A549 (cell line): Measurements from ENCODE around the gene PAK1IP1. TPM values are rescaled to one million over a fixed set of nuclear protein-coding genes. Genes with fewer than 3 reads are reported as not detected.

ENCODE experiments used
- ATAC-seq, 2 experiments: fragments of 200-7000 bp in 1 of 2; fragments of >200 bp in 1 of 2; cut with Nextera tagmentation in 1 of 2; cut with Tn5 transposase in 1 of 2; 3 replicates each; pipeline versions ENCODE4 v1.8.0 to v1.9.1; 2018 to 2020; ENCODE audit warnings: mild to moderate bottlenecking in 1 of 2, moderate library complexity in 1 of 2
- CTCF ChIA-PET: fragments of 300-600 bp; sonication (Branson Sonifier 250); formaldehyde crosslinking; extraction: SDS; loops from one replicate; lab custom pipeline; 2021; ENCODE audit warnings: antibody characterized with exemption, inconsistent platforms; lab: Yijun Ruan, JAX
- POLR2A ChIA-PET: fragments of 350-600 bp; formaldehyde crosslinking; extraction: SDS; loops from one replicate; lab custom pipeline; 2021; ENCODE audit warnings: antibody characterized with exemption, inconsistent platforms; lab: Yijun Ruan, JAX
- DNase-seq, 2 experiments: peaks; one replicate each; pipeline versions ENCODE4 v3.0.0 to v3.0.0-alpha.2; 2011 to 2016; ENCODE audit warnings: low read depth in 1 of 2, low spot score in 1 of 2
- FAIRE-seq: peaks from 2 replicates; lab custom pipeline; 2011; peaks lifted over from hg19 to GRCh38; lab: Jason Lieb, UNC
- H3K27ac ChIP-seq, 2 experiments: fragments of >200 bp; sonication (Bioruptor Twin); formaldehyde crosslinking; 3 replicates each; pipeline ENCODE4 v1.5.1; 2016 to 2017
- H3K4me1 ChIP-seq: fragments of >200 bp; sonication (Bioruptor Twin); formaldehyde crosslinking; 3 replicates; pipeline ENCODE4 v1.6.1; 2016
- H3K4me2 ChIP-seq: fragments of >200 bp; sonication (Bioruptor Twin); formaldehyde crosslinking; 3 replicates; pipeline ENCODE4 v1.6.1; 2016
- H3K4me3 ChIP-seq: fragments of >200 bp; sonication (Bioruptor Twin); formaldehyde crosslinking; 3 replicates; pipeline ENCODE4 v1.5.1; 2016
- H3K9me3 ChIP-seq: fragments of >200 bp; sonication (Bioruptor Twin); formaldehyde crosslinking; 3 replicates; pipeline ENCODE4 v1.6.1; 2016
- EHMT2 ChIP-seq: fragments of 200-600 bp; sonication (generic); IDR thresholded peaks from 2 replicates; pipeline ENCODE4 v1.6.1; 2016; ENCODE audit warnings: antibody characterized with exemption, low read depth, mild to moderate bottlenecking, moderate library complexity
- EP300 ChIP-seq, 2 experiments: fragments of >200 bp; sonication (Bioruptor Twin); formaldehyde crosslinking; IDR thresholded peaks; 2 replicates in 1 of 2; 3 replicates in 1 of 2; pipeline ENCODE4 v1.6.1; 2016 to 2017
- FOSL2 ChIP-seq, 2 experiments: fragments of 450-650 bp in 1 of 2; fragments of >200 bp in 1 of 2; sonication (Bioruptor Twin) in 1 of 2; formaldehyde crosslinking; IDR thresholded peaks; 2 replicates each; pipeline versions ENCODE4 v1.5.0 to v1.6.1; 2016 to 2020; ENCODE audit warnings: mild to moderate bottlenecking in 1 of 2, moderate library complexity in 1 of 2
- HEYL ChIP-seq: fragments of 250-450 bp; sonication (Bioruptor Pico); IDR thresholded peaks from 2 replicates; pipeline ENCODE4 v1.8.0; 2021; ENCODE audit warnings: mild to moderate bottlenecking, moderate library complexity
- HOXA7 ChIP-seq: fragments of 250-450 bp; sonication (Bioruptor Pico); IDR thresholded peaks from 2 replicates; pipeline ENCODE4 v1.5.0; 2020; ENCODE audit warnings: mild to moderate bottlenecking, moderate library complexity
- HOXB13 ChIP-seq: fragments of 250-450 bp; sonication (Bioruptor Pico); IDR thresholded peaks from 2 replicates; pipeline ENCODE4 v1.5.0; 2020; ENCODE audit warnings: low read depth, mild to moderate bottlenecking, moderate library complexity
- HOXB5 ChIP-seq: fragments of 250-450 bp; sonication (Bioruptor Pico); IDR thresholded peaks from 2 replicates; pipeline ENCODE4 v1.5.0; 2020; ENCODE audit warnings: mild to moderate bottlenecking, moderate library complexity
- KDM5A ChIP-seq: fragments of 200-600 bp; sonication (generic); IDR thresholded peaks from 2 replicates; pipeline ENCODE4 v1.6.1; 2016; ENCODE audit warnings: antibody characterized with exemption, mild to moderate bottlenecking
- MAFK ChIP-seq: fragments of 450-650 bp; IDR thresholded peaks from 2 replicates; pipeline ENCODE4 v1.6.1; 2014; ENCODE audit not compliant: partially characterized antibody
- POLR2AphosphoS2 ChIP-seq: conservative IDR thresholded peaks from 2 replicates; pipeline ENCODE4 v1.6.1; 2012; ENCODE audit warnings: low read length, improper control_type of control experiment, inconsistent platforms
- RAD21 ChIP-seq, 2 experiments: fragments of >200 bp in 1 of 2; sonication (Bioruptor Twin) in 1 of 2; formaldehyde crosslinking in 1 of 2; IDR thresholded peaks in 1 of 2; conservative IDR thresholded peaks in 1 of 2; 2 replicates in 1 of 2; 3 replicates in 1 of 2; pipeline ENCODE4 v1.6.1; 2012 to 2018; ENCODE audit warnings: inconsistent platforms in 1 of 2
- SMC3 ChIP-seq: fragments of >200 bp; sonication (Bioruptor Twin); formaldehyde crosslinking; IDR thresholded peaks from 3 replicates; pipeline ENCODE4 v1.6.1; 2018; ENCODE audit warnings: inconsistent platforms
- SREBF2 ChIP-seq: fragments of 450-650 bp; IDR thresholded peaks from 2 replicates; pipeline ENCODE4 v1.6.1; 2014; ENCODE audit warnings: mild to moderate bottlenecking, moderate library complexity
- TFCP2L1 ChIP-seq: fragments of 250-450 bp; sonication (Bioruptor Pico); IDR thresholded peaks from 2 replicates; pipeline ENCODE4 v1.5.0; 2021; ENCODE audit warnings: mild to moderate bottlenecking
- ZC3H11A ChIP-seq: fragments of 450-650 bp; IDR thresholded peaks from 2 replicates; pipeline ENCODE4 v1.6.1; 2014; ENCODE audit warnings: antibody characterized with exemption, mild to moderate bottlenecking
- ZFP36 ChIP-seq: fragments of 450-650 bp; IDR thresholded peaks from 2 replicates; pipeline ENCODE4 v1.6.1; 2014; ENCODE audit warnings: borderline replicate concordance; ENCODE audit not compliant: partially characterized antibody
- WGBS: methylation state at CpG from one replicate; pipeline ENCODE4 v1.1.6; 2017; ENCODE audit errors: missing lambda C conversion rate; 5-methylcytosine and 5-hydroxymethylcytosine counted together
- polyA plus RNA-seq, 4 experiments: library from polyadenylated mRNA; depleted of rRNA in 3 of 4; stranded (reverse); fragments of >200 nt; fragmentation: RNase III in 1 of 4; extraction: RNeasy Plus Mini Kit Qiagen cat#74134 plus additional on column Dnase treatment in 1 of 4; gene quantifications; 2 replicates in 3 of 4; 3 replicates in 1 of 4; pipeline ENCODE4 v1.2.3, GENCODE V29; 2011 to 2017
- small RNA-seq, 6 experiments: library from RNA; depleted of rRNA; stranded (forward); fragments of <200 nt; gene quantifications; one replicate each; pipeline ENCODE3, GENCODE V24; 2012
- TF ChIP-seq, protein P1 (sequence below): fragments of 250-450 bp; sonication (Bioruptor Pico); IDR thresholded peaks from 2 replicates; pipeline ENCODE4 v1.5.0; 2021; ENCODE audit warnings: mild to moderate bottlenecking, moderate library complexity, borderline replicate concordance
- TF ChIP-seq, protein P2 (sequence below): fragments of >200 bp; sonication (Bioruptor Twin); formaldehyde crosslinking; IDR thresholded peaks from 3 replicates; pipeline ENCODE4 v1.5.1; 2016
- TF ChIP-seq, protein P3 (sequence below): fragments of >200 bp; sonication (Bioruptor Twin); formaldehyde crosslinking; IDR thresholded peaks from 2 replicates; pipeline ENCODE4 v1.6.1; 2016
- TF ChIP-seq, protein P4 (sequence below): IDR thresholded peaks from 2 replicates; pipeline ENCODE4 v1.6.1; 2012; ENCODE audit warnings: low read depth, borderline replicate concordance

The PAK1IP1 gene
- polyA plus RNA-seq, 2 of the 4 experiments (the other 2 are of a cell fraction) = 23.5 to 33.4 TPM

DNA sequence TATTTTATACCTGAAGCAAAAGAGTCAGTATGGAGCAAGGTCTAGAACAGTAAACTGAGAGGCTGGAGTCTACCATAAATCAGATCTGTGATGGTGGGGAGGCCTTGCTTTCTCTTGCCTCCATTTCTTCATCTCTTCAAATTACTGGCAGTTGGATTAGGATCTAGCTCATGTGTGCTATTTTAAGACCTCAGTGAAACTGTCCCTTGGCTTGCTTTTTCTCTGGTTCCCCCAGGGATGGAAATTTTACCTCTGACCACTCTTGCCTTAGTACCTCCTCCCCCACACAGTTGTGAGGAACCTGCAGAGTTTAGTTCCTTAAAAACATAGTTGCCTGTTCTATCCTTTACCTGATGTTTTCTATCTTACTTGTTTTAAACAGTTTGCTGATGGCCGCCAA, 61.3 kb downstream of the PAK1IP1 start:
- ATAC-seq (no peak), FAIRE-seq (no peak), DNase-seq (no peak)
- Histone ChIP-seq H3K9me3 (no peaks in the 10 kb centered on the region), H3K4me2 (no peak overlapping the region), H3K4me3 (no peak overlapping the region), H3K27ac (no peak overlapping the region), H3K4me1 (peaks cover 26% of the 10 kb centered on the region)
- TF ChIP-seq RAD21 (conservative IDR thresholded peaks at IDR 0.05 in 1 of 2, IDR thresholded peaks at IDR 0.05 in 1 of 2) = no peak
- TF ChIP-seq ZFP36 = no peak
- no peak for TF ChIP-seq EHMT2
- TF ChIP-seq KDM5A = no peak
- TF ChIP-seq, protein P1, sequence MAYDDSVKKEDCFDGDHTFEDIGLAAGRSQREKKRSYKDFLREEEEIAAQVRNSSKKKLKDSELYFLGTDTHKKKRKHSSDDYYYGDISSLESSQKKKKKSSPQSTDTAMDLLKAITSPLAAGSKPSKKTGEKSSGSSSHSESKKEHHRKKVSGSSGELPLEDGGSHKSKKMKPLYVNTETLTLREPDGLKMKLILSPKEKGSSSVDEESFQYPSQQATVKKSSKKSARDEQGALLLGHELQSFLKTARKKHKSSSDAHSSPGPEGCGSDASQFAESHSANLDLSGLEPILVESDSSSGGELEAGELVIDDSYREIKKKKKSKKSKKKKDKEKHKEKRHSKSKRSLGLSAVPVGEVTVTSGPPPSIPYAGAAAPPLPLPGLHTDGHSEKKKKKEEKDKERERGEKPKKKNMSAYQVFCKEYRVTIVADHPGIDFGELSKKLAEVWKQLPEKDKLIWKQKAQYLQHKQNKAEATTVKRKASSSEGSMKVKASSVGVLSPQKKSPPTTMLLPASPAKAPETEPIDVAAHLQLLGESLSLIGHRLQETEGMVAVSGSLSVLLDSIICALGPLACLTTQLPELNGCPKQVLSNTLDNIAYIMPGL (CRISPR knock-in tag) = no peak
- TF ChIP-seq, protein P2, sequence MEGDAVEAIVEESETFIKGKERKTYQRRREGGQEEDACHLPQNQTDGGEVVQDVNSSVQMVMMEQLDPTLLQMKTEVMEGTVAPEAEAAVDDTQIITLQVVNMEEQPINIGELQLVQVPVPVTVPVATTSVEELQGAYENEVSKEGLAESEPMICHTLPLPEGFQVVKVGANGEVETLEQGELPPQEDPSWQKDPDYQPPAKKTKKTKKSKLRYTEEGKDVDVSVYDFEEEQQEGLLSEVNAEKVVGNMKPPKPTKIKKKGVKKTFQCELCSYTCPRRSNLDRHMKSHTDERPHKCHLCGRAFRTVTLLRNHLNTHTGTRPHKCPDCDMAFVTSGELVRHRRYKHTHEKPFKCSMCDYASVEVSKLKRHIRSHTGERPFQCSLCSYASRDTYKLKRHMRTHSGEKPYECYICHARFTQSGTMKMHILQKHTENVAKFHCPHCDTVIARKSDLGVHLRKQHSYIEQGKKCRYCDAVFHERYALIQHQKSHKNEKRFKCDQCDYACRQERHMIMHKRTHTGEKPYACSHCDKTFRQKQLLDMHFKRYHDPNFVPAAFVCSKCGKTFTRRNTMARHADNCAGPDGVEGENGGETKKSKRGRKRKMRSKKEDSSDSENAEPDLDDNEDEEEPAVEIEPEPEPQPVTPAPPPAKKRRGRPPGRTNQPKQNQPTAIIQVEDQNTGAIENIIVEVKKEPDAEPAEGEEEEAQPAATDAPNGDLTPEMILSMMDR = no peak
- TF ChIP-seq EP300 (IDR thresholded peaks at IDR 0.05) = no peak
- no peak for TF ChIP-seq HOXA7 (CRISPR knock-in tag)
- no peak for TF ChIP-seq ZC3H11A
- TF ChIP-seq SMC3 = no peak
- no peak for TF ChIP-seq FOSL2 (IDR thresholded peaks at IDR 0.05)
- no peak for TF ChIP-seq FOSL2 (CRISPR knock-in tag; IDR thresholded peaks at IDR 0.05)
- no peak for TF ChIP-seq HOXB13 (CRISPR knock-in tag)
- no peak for TF ChIP-seq MAFK
- no peak for TF ChIP-seq SREBF2
- no peak for TF ChIP-seq HEYL
- TF ChIP-seq, protein P3, sequence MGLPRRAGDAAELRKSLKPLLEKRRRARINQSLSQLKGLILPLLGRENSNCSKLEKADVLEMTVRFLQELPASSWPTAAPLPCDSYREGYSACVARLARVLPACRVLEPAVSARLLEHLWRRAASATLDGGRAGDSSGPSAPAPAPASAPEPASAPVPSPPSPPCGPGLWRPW = no peak
- TF ChIP-seq POLR2AphosphoS2 = no peak
- TF ChIP-seq TFCP2L1 (CRISPR knock-in tag) = no peak
- TF ChIP-seq HOXB5 (CRISPR knock-in tag) = no peak
- TF ChIP-seq, protein P4, sequence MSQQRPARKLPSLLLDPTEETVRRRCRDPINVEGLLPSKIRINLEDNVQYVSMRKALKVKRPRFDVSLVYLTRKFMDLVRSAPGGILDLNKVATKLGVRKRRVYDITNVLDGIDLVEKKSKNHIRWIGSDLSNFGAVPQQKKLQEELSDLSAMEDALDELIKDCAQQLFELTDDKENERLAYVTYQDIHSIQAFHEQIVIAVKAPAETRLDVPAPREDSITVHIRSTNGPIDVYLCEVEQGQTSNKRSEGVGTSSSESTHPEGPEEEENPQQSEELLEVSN = no peak
- 97% methylated on average over 1 of the region's 1 CpG for WGBS
- ChIA-PET POLR2A (no interaction called here), CTCF (interaction anchor here (1.4 kb wide), 1 partner anchor 21 kb away, joined by 4 read pairs; no protein-coding TSS in a partner anchor)

Small RNA genes lying within 50 kb of the gene (small RNA-seq; reads per million reads assigned to genes)
- gene RF00019 (0 reads per million in 6 experiments), gene RNA5SP203 (0 reads per million in 6 experiments)

Other genes starting within 250 kb of the PAK1IP1 start
- 22.9 and 24.3 TPM in 2 replicates for gene GCNT2, start 173.6 kb upstream of the PAK1IP1 start, polyA plus RNA-seq (2011; rRNA removed)
- gene GCNT2, start 173.6 kb upstream of the PAK1IP1 start, polyA plus RNA-seq (2017; fragmentation: RNase III; extraction: RNeasy Plus Mini Kit Qiagen cat#74134 plus additional on column Dnase treatment) = 16.7 to 19.4 TPM (median 17.1 TPM) in 3 replicates
- gene C6orf52, start 356 bp upstream of the PAK1IP1 start, polyA plus RNA-seq (2011; rRNA removed) = 2.2 and 3.2 TPM in 2 replicates
- gene C6orf52, start 356 bp upstream of the PAK1IP1 start, polyA plus RNA-seq (2017; fragmentation: RNase III; extraction: RNeasy Plus Mini Kit Qiagen cat#74134 plus additional on column Dnase treatment) = 1.3 to 1.7 TPM (median 1.4 TPM) in 3 replicates
- 173 and 230 TPM in 2 replicates for gene TMEM14C, start 28.1 kb downstream of the PAK1IP1 start, polyA plus RNA-seq (2011; rRNA removed)
- gene TMEM14C, start 28.1 kb downstream of the PAK1IP1 start, polyA plus RNA-seq (2017; fragmentation: RNase III; extraction: RNeasy Plus Mini Kit Qiagen cat#74134 plus additional on column Dnase treatment) = 152 to 178 TPM (median 161 TPM) in 3 replicates
- 113 and 177 TPM in 2 replicates for gene TMEM14B, start 52.8 kb downstream of the PAK1IP1 start, polyA plus RNA-seq (2011; rRNA removed)
- 118 to 152 TPM (median 121 TPM) in 3 replicates for gene TMEM14B, start 52.8 kb downstream of the PAK1IP1 start, polyA plus RNA-seq (2017; fragmentation: RNase III; extraction: RNeasy Plus Mini Kit Qiagen cat#74134 plus additional on column Dnase treatment)
- gene MAK, start 143.6 kb downstream of the PAK1IP1 start, polyA plus RNA-seq (2011; rRNA removed) = 0.05 TPM in 2 replicates
- gene MAK, start 143.6 kb downstream of the PAK1IP1 start, polyA plus RNA-seq (2017; fragmentation: RNase III; extraction: RNeasy Plus Mini Kit Qiagen cat#74134 plus additional on column Dnase treatment) = 0.07 to 0.09 TPM (median 0.07 TPM) in 3 replicates
- 0.03 TPM in 1 of 2 replicates, not detected in the other for gene GCM2, start 187.1 kb downstream of the PAK1IP1 start, polyA plus RNA-seq (2011; rRNA removed)
- gene GCM2, start 187.1 kb downstream of the PAK1IP1 start, polyA plus RNA-seq (2017; fragmentation: RNase III; extraction: RNeasy Plus Mini Kit Qiagen cat#74134 plus additional on column Dnase treatment) = not detected in 3 replicates
- 11.3 and 13.5 TPM in 2 replicates for gene SYCP2L, start 192.1 kb downstream of the PAK1IP1 start, polyA plus RNA-seq (2011; rRNA removed)
- 2.2 to 2.6 TPM (median 2.4 TPM) in 3 replicates for gene SYCP2L, start 192.1 kb downstream of the PAK1IP1 start, polyA plus RNA-seq (2017; fragmentation: RNase III; extraction: RNeasy Plus Mini Kit Qiagen cat#74134 plus additional on column Dnase treatment)